ENCODE measurements around the gene KCNJ14.

DNA sequence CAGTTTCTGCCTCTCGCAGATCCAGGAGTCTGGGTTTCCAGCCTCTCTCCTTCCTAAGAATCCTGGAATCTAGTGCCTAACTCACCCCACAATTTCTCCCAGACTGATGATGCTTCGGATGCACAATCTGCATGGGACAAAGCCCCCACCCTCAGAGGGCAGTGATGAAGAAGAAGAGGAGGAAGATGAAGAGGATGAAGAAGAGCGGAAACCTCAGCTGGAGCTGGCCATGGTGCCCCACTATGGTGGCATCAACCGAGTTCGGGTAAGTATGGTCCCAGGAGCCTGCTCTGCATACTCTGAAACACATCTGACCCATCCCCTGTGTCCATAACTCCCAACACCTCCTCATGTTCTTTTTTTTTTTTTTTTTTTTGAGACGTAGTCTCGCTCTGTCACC is 8.8 kb upstream of the KCNJ14 start:
- TF ChIP-seq CTCF (conservative IDR thresholded peaks at IDR 0.05; ENCODE audit: low read length) = no peak
- no peak for TF ChIP-seq EZH2phosphoT487 (IDR thresholded peaks at IDR 0.05; ENCODE audit: borderline replicate concordance)

Measured in Loucy (cell line).